ENCODE results near the gene ADGRG3. TPM values are rescaled to one million over a fixed set of nuclear protein-coding genes. Genes with fewer than 3 reads are reported as not detected.

ADGRG3 gene
- total RNA-seq: not detected

- Histone ChIP-seq H3K4me1 (no peaks in the 10 kb centered on the region), H3K27ac (no peak within 1 kb of the TSS), H3K36me3 (no peaks in the 10 kb centered on the region), H3K9me3 (no peaks in the 10 kb centered on the region), H3K27me3 (no peaks in the 10 kb centered on the region), H3K4me3 (no peak within 1 kb of the TSS)
- intact Hi-C loops (cut with DNase I): no loop called here
- DNase-seq (ENCODE audit: low spot score in 2 of 2): no peak
- TF ChIP-seq CTCF (IDR thresholded peaks at IDR 0.05): no peak
These were observed at the start of gene ADGRG3 for GRCh38 chr16:57668263-57668571. Gene ADGRG3, plus strand, starts transcription at chr16:57668306. Its CDS starts 42 bp downstream, at chr16:57668348.

- intact Hi-C loops (cut with DNase I): no loop called here
- DNase-seq (ENCODE audit: low spot score in 2 of 2): no peak
- no peak for TF ChIP-seq CTCF (IDR thresholded peaks at IDR 0.05)
- no peaks in the 10 kb centered on the region for H3K9me3 ChIP-seq
- no peak overlapping the region for H3K27ac ChIP-seq
- H3K27me3 ChIP-seq: no peaks in the 10 kb centered on the region
- no peak overlapping the region for H3K4me3 ChIP-seq
- H3K4me1 ChIP-seq: no peaks in the 10 kb centered on the region
- no peaks in the 10 kb centered on the region for H3K36me3 ChIP-seq
These were observed 48.9 kb upstream of the ADGRG3 start for GRCh38 chr16:57619133-57619605.

- no peak overlapping the region for H3K27ac ChIP-seq
- H3K4me3 ChIP-seq: no peak overlapping the region
- H3K27me3 ChIP-seq: no peaks in the 10 kb centered on the region
- no peaks in the 10 kb centered on the region for H3K36me3 ChIP-seq
- no peaks in the 10 kb centered on the region for H3K9me3 ChIP-seq
- TF ChIP-seq CTCF (IDR thresholded peaks at IDR 0.05): no peak
- no peaks in the 10 kb centered on the region for H3K4me1 ChIP-seq
- intact Hi-C loops (cut with DNase I): no loop called here
- DNase-seq (ENCODE audit: low spot score in 2 of 2): no peak
These were observed 48.3 kb upstream of the ADGRG3 start for GRCh38 chr16:57619606-57620334.

- Histone ChIP-seq H3K4me3 (no peak overlapping the region), H3K36me3 (no peaks in the 10 kb centered on the region), H3K27ac (no peak overlapping the region), H3K4me1 (no peaks in the 10 kb centered on the region), H3K9me3 (no peaks in the 10 kb centered on the region), H3K27me3 (no peaks in the 10 kb centered on the region)
- TF ChIP-seq CTCF (IDR thresholded peaks at IDR 0.05): no peak
- intact Hi-C loops (cut with DNase I): no loop called here
- no peak for DNase-seq (ENCODE audit: low spot score in 2 of 2)
These were observed 47.5 kb upstream of the ADGRG3 start for GRCh38 chr16:57620335-57621231.

GRCh38 chr16:57621521-57622271 is 46.4 kb upstream of the ADGRG3 start:
- Histone ChIP-seq H3K27me3 (no peaks in the 10 kb centered on the region), H3K4me3 (no peak overlapping the region), H3K27ac (no peak overlapping the region), H3K9me3 (no peaks in the 10 kb centered on the region), H3K4me1 (no peaks in the 10 kb centered on the region), H3K36me3 (no peaks in the 10 kb centered on the region)
- TF ChIP-seq CTCF (IDR thresholded peaks at IDR 0.05): no peak
- no peak for DNase-seq (ENCODE audit: low spot score in 2 of 2)
- intact Hi-C loops (cut with DNase I): no loop called here

Measured in ascending aorta (tissue), 2 donors.